ENCODE data around the gene NUP210.

The NUP210 gene

GRCh38 chr3:13286873-13287272 is 133.2 kb downstream of the NUP210 start:
- DNase-seq, result no peak

DNA sequence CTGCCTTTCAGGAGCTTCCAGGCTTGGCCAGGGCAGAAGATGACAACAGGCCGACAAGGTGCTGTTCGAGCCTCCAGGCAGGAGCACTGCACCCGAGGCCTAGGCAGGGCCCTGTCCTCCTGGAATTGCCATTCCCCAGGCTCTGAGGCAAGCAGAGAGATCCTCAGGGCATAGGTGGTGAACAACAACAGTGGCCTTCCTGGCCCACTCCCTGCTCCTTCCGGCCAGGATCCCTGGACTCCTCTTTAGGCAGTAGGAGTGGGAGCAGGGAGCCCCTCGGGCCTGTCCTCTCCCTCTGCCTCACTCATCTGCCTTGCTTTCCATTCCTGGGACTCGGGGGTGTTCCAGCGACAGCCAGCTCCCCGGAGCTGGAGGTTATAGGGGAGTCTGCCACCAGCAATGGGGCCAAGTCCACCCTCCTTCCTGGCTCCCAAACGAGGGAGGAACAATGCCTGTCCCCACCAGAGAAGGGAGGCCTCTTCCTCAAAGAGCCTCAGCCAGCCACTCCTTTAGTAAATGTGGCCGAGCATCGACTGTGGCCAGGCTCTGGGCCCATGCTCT is 135.0 kb downstream of the NUP210 start:
- no peak for DNase-seq

GRCh38 chr3:13283877-13284264 is 136.3 kb downstream of the NUP210 start:
- no peak for DNase-seq

GRCh38 chr3:13282986-13283876 is 136.9 kb downstream of the NUP210 start:
- no peak for DNase-seq

DNA sequence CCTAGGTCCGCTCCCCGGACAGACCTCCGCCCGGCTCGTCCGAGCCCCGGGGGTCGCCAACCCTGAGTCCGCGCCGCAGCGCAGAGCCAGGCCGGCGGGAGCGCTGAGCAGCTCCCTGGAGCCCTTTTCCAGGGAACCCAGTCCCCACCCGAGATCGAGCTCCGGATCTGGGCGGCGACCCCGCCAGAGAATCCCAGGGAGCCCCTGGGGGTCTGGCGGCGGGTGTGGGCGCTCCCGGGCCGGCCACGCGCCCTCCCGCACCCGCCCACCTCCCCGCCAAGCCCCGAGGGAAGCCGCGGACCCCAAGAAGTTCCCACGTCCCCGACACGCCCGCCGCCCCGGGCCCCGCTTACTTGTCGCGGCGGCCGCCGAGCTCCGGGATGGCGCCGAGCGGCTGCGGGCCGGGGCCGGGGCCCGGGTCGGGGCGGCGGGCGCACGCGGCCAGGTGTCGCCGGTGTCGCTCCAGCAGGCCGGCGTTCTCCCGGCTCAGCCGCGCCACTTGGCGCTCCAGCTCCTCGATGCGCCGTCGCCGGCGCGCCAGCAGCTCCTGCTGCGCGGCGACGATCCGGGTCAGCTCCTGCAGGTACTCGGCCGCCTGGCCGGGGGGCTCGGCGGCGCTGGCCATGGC is 137.7 kb downstream of the NUP210 start:
- DNase-seq, result peak in 1 of 5 experiments; percentile 19

GRCh38 chr3:13281507-13282357 is 138.4 kb downstream of the NUP210 start:
- no peak for DNase-seq

DNA sequence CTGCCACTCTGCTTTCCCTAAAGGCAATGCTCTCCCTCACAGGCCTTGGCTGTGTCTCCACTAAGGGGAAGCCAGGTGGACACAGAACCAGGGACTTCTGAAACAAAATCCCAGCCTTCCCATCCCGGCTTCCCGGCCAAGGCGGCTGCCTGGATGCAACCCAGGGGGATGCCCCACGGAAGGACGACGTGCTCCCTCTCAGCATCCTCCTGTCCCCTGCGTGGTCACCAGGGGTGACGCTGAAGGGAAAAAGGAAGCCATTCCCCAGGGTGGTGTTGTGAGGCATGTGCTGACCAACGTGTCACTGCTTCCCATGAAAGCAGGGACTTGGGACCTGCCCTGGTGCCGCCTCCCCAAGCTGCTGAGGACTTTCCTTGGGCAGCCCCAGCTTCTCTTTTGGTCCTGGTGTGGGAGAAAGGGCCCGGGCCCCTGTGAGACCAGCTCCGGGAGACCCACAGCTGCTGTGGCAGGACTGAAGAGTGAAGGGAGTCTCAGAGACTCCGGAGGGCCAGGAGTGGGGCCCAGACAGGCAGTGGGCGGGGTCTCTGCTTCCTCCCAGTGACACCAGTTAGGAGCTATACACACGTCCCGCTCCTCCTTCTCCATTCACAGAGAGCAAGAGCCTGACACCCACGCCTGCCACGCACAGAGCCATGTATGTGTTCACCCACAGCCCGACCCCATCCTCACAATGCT is 139.2 kb downstream of the NUP210 start:
- no peak for DNase-seq

DNA sequence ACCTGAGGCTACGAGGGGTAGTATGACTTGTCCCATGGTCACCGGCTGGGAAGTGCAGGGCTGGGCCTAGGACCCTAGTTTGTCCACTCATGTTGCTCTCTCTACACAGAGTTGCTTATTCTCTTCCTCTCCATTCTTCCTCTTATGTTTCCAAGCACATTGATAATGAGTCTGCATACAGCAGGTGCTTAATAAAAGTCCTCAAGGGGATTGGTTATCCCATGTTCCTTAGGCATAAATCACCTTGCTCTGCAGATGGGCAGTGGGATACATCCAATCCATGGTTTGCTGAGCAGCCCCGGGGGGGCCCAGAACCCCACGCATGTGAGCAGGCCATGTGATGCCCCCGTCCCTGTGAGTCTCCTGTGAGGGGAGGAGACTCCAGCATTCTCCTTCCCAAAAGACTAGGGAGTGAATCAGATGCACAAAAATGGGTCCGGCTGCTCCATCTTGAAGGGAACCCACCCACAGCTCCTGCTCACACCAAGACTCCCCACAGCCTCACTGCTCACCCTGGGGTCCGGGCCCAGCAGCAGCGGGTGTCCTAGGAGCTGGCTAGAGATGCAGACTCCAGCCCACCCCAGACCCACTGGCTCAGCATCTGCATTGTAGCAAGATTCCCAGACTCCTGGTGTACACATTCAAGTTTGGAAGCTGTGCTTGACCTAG is 139.9 kb downstream of the NUP210 start:
- DNase-seq, result no peak

GRCh38 chr3:13279532-13279910 is 140.6 kb downstream of the NUP210 start:
- no peak for DNase-seq

DNA sequence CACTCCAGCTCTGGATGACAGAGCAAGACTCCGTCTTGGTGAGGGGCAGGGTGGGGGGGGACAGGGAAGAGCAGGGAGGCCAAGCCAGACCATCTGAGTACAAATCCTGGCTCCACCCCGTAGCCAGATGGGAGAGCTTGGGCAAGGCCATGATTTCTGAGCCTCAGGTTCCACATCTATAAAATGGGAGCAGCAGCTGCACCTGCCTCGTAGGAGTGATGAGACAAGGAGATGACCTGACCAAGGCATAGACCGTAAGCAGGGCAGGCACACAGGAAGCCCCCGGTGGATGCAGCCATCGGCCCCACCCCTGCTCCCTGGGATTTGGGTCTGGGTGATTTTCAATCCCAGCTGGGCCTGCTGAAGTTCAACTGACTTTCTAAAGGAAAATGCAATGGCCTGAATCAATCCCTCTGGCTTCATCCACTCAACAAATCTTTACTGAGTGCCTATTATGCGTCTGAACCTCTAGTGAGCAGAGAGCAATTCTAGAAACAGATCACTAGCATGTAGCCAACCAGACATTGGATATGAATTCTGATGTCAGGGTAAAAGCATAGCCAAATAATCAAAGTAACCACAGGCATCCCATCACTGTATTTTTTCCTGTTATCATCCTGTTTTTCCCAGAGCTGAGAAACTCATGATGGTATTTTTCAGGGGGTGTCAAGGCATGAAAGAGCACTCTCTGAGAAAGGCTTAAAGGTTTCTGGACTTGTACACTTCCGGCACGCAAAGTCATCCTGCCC is 141.2 kb downstream of the NUP210 start:
- DNase-seq, result no peak

DNA sequence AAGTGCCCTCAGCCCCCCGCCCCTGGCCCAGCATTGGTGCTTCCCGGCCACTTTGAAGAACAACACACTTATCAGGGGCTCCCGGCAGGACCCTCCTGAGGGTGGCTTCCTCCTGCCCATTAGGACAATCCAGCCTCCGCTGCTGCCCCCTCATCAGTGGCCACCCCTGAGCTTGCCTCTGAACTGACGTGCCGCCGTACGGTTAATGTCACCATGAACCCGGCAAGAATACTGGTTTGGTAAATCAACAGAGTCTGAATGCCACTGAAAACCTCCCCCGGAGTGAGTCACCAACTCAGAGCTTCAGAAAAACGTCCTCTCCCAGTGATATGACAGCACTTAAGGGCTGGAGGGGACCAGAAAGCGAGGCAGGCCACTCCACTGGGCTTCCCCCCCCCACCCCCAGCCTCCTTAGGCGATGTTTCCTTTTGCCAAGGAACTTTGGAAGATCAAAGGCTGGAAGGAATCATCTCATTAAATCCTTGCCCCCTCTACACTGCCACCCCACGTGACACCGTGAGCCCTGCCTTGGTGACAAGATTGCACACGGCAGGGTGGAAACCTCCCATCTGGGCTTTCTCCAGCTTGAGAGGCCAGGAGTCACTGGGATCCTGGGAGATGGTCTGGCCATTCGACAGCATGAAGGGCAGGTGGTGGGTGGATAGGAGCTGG is 142.1 kb downstream of the NUP210 start:
- DNase-seq, result no peak

DNA sequence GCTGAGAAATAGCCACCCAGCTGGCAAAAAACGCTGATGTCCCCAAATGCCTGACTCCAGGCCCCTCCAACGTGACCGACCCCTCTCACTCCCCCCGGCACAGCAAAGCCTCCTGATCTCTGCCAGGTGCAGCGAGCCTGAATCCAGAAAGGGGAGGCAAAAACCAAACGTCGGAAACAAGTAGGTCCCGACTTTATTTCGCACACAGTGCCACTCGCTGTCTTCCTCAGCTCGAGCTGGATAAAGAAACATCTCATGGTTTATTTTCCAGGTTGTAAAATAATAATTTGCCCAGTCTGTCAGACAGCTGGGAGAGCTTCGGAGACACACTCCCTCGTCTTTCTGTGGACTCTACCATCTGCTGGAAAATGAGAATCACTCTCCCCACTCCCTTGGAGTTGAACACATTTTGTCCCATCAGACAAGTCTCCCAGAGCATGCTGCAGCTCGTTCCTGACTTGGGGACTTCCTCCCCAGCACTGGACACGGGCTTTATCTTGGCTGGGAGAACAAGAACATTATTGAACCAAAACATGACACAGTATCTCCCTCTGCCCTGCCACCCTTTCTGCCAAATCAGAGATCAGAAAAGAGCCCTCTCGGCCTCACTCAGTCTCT is 142.8 kb downstream of the NUP210 start:
- DNase-seq, result no peak

GRCh38 chr3:13276438-13277195 is 143.5 kb downstream of the NUP210 start:
- DNase-seq, result no peak

- DNase-seq, result no peak
These were observed 144.6 kb downstream of the NUP210 start for GRCh38 chr3:13275376-13276005.

DNA sequence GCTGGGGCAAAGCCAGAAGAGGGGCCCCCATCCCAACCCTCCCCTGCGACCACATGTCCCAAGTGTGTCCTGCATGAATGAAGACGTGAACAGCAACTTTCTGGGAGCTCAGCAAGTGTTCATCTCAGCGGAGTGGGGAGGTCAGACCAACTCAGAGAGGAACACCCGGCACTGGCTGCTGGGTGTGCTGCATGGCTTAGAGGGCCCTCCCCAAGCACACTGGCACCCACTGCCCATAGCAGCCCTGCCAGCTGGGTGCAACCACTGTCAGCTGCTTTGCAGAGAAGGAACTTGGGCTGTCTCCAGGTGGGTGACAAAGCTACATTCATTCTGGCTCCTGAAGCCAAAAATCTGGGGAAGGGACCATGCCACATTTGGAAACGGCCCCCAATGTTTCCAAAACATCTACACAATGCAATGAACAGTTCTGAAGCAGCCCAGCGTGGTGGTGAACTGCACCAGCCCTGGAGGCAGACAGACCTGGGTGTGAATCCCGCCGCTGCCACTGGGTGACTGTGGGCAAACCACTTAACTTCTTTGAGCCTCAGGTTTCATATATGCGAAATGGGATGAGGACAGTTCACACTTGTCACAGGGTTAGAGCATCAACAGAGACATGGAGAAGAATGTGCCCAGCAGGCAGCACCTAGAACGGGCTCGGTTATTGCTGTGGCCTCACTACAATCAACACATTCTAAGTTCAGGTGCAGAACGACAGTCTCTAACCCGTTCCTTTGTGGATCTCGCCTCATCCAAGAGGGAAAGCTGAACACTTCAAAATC is 145.4 kb downstream of the NUP210 start:
- DNase-seq, result no peak

DNA sequence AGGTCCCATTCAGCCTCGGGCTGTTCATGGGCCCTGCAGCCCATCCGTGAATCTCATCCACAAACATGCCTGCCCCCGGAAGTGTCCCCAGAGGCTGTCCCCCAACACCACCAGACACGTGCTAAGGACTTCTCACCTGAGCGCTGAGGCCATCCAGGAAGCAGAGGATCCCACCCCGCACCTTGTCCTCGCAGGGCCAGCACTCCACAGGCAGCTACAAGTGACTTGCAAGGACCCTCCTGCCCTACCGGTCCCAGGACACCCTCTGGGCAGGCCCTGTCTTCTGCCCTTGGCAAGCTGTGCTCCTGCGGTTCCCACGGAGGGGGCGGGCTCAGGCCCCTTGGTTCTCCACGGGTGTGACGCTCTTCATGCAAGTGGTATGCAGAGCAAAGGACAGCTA is 146.0 kb downstream of the NUP210 start:
- DNase-seq, result no peak

GRCh38 chr3:13273604-13274105 is 146.5 kb downstream of the NUP210 start:
- no peak for DNase-seq

All from T-helper 2 cell (primary cell).